Gastroesophageal sphincter (tissue), 3 donors: ENCODE measurements around the gene TRIM25.

Experiments
- EP300 ChIP-seq: sonication (generic); formaldehyde crosslinking; IDR thresholded peaks from one replicate; pipeline ENCODE4 v1.6.1; 2017; ENCODE audit warnings: antibody characterized with exemption, mild to moderate bottlenecking
- POLR2A ChIP-seq, 2 donors: fragments of 450-650 bp; IDR thresholded peaks; one replicate each; pipeline ENCODE4 v1.6.1; 2017; ENCODE audit warnings: antibody characterized with exemption in 2 of 2, mild to moderate bottlenecking in 2 of 2, moderate library complexity in 1 of 2
- POLR2AphosphoS5 ChIP-seq: sonication (generic); formaldehyde crosslinking; IDR thresholded peaks from one replicate; pipeline ENCODE4 v1.6.1; 2017; ENCODE audit warnings: antibody characterized with exemption
- TF ChIP-seq, protein P1 (sequence below), 4 experiments: fragments of 200-600 bp in 2 of 4; fragments of 450-650 bp in 2 of 4; sonication (generic) in 1 of 4; IDR thresholded peaks; one replicate each; pipeline ENCODE4 v1.5.1; 2017 to 2019; ENCODE audit warnings: antibody characterized with exemption in 4 of 4, mild to moderate bottlenecking in 2 of 4, moderate library complexity in 2 of 4

DNA sequence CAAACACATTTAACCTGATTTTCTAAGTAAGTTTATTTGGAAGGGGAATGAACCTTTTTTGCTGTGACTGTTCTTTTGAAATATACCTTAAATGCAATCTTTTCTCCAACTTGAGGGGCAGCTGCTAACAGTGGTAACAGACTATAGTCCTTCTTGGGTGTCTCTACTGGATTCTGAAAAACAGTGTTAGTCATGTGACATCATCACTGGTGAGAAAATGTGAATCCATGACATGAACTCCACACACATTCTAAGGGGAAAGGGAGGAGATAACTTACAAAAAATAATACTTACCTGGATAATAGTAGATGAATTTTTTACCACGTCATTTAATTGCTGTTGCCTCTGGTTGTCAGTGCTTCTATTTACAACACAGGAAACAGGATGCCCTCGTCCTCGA lies 35.7 kb upstream of the TRIM25 start:
- TF ChIP-seq, protein P1, sequence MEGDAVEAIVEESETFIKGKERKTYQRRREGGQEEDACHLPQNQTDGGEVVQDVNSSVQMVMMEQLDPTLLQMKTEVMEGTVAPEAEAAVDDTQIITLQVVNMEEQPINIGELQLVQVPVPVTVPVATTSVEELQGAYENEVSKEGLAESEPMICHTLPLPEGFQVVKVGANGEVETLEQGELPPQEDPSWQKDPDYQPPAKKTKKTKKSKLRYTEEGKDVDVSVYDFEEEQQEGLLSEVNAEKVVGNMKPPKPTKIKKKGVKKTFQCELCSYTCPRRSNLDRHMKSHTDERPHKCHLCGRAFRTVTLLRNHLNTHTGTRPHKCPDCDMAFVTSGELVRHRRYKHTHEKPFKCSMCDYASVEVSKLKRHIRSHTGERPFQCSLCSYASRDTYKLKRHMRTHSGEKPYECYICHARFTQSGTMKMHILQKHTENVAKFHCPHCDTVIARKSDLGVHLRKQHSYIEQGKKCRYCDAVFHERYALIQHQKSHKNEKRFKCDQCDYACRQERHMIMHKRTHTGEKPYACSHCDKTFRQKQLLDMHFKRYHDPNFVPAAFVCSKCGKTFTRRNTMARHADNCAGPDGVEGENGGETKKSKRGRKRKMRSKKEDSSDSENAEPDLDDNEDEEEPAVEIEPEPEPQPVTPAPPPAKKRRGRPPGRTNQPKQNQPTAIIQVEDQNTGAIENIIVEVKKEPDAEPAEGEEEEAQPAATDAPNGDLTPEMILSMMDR (IDR thresholded peaks at IDR 0.05), result no peak
- TF ChIP-seq EP300, result no peak
- TF ChIP-seq POLR2A (IDR thresholded peaks at IDR 0.05), result no peak
- no peak for TF ChIP-seq POLR2AphosphoS5
